Measurements from ENCODE around the gene NAA50. TPM values are rescaled to one million over a fixed set of nuclear protein-coding genes. Genes with fewer than 3 reads are reported as not detected.

The NAA50 gene
- total RNA-seq, 3 donors from 2014 or later = 74.4 to 99.1 (median 95.9) TPM

- Histone ChIP-seq H3K9me3 (peaks cover 4% of the 10 kb centered on the region), H3K4me3 (no peak overlapping the region), H3K36me3 (ENCODE audit: low read depth) (no peaks in the 10 kb centered on the region), H3K4me1 (ENCODE audit: low read depth) (no peaks in the 10 kb centered on the region)
- intact Hi-C loops (cut with DNase I, micrococcal nuclease) = no loop called here
- DNase-seq (no peak), ATAC-seq (no peak)
- no peak for TF ChIP-seq CTCF (IDR thresholded peaks at IDR 0.05)
Observed at GRCh38 chr3:113684271-113684819, 61.7 kb downstream of the NAA50 start.

- DNase-seq (no peak), ATAC-seq (no peak)
- no peak for TF ChIP-seq CTCF (IDR thresholded peaks at IDR 0.05)
- Histone ChIP-seq H3K9me3 (no peaks in the 10 kb centered on the region), H3K4me3 (no peak overlapping the region), H3K36me3 (ENCODE audit: low read depth) (no peaks in the 10 kb centered on the region), H3K4me1 (ENCODE audit: low read depth) (no peaks in the 10 kb centered on the region)
- intact Hi-C loops (cut with DNase I, micrococcal nuclease) = no loop called here
Observed at GRCh38 chr3:113678773-113679172, 67.3 kb downstream of the NAA50 start.

GRCh38 chr3:113677737-113678136 is 68.3 kb downstream of the NAA50 start:
- no peak for TF ChIP-seq CTCF (IDR thresholded peaks at IDR 0.05)
- Histone ChIP-seq H3K4me1 (ENCODE audit: low read depth) (no peaks in the 10 kb centered on the region), H3K36me3 (ENCODE audit: low read depth) (no peaks in the 10 kb centered on the region), H3K9me3 (no peaks in the 10 kb centered on the region), H3K4me3 (no peak overlapping the region)
- ATAC-seq (no peak), DNase-seq (no peak)
- intact Hi-C loops (cut with DNase I, micrococcal nuclease) = no loop called here

- H3K9me3 ChIP-seq = no peaks in the 10 kb centered on the region
- H3K36me3 ChIP-seq (ENCODE audit: low read depth) = no peaks in the 10 kb centered on the region
- ATAC-seq (no peak), DNase-seq (no peak)
- no peak overlapping the region for H3K4me3 ChIP-seq
- intact Hi-C loops (cut with DNase I, micrococcal nuclease) = no loop called here
- no peak for TF ChIP-seq CTCF (IDR thresholded peaks at IDR 0.05)
- H3K4me1 ChIP-seq (ENCODE audit: low read depth) = no peaks in the 10 kb centered on the region
Observed at GRCh38 chr3:113676261-113676660, 69.8 kb downstream of the NAA50 start.

- Histone ChIP-seq H3K9me3 (no peaks in the 10 kb centered on the region), H3K36me3 (ENCODE audit: low read depth) (no peaks in the 10 kb centered on the region), H3K4me3 (no peak overlapping the region), H3K4me1 (ENCODE audit: low read depth) (no peaks in the 10 kb centered on the region)
- DNase-seq = no peak
- intact Hi-C loops (cut with DNase I, micrococcal nuclease) = no loop called here
- TF ChIP-seq CTCF (IDR thresholded peaks at IDR 0.05) = no peak
- ATAC-seq = no peak
Observed at GRCh38 chr3:113673593-113673992, 72.5 kb downstream of the NAA50 start.

- Histone ChIP-seq H3K4me3 (no peak overlapping the region), H3K4me1 (ENCODE audit: low read depth) (peaks cover 2% of the 10 kb centered on the region), H3K9me3 (no peaks in the 10 kb centered on the region), H3K36me3 (ENCODE audit: low read depth) (no peaks in the 10 kb centered on the region)
- intact Hi-C loops (cut with DNase I, micrococcal nuclease) = no loop called here
- TF ChIP-seq CTCF (IDR thresholded peaks at IDR 0.05) = no peak
- ATAC-seq (no peak), DNase-seq (no peak)
Observed at GRCh38 chr3:113668015-113668414, 78.0 kb downstream of the NAA50 start.

Measured in mucosa of descending colon (tissue), 3 donors.